GM12878 (cell line): Measurements from ENCODE around the gene GNG12. TPM values are rescaled to one million over a fixed set of nuclear protein-coding genes. Genes with fewer than 3 reads are reported as not detected.

Experiments used
- ATAC-seq: fragments of 200-7000 bp; cut with Tn5 transposase; 3 replicates; pipeline ENCODE4 v1.9.1; 2020; ENCODE audit warnings: mild to moderate bottlenecking, moderate library complexity
- BruUV-seq: library from RNA; stranded (reverse); fragments of 400-500 nt; replicated peaks from 2 replicates; lab custom pipeline; 2021; lab: Mats Ljungman, UMichigan
- CTCF ChIA-PET: fragments of 300-600 bp; sonication (Branson Sonifier 250); formaldehyde crosslinking; extraction: SDS; loops from one replicate; lab custom pipeline; 2021; ENCODE audit warnings: inconsistent platforms; lab: Yijun Ruan, JAX
- POLR2A ChIA-PET: fragments of 350-600 bp; formaldehyde crosslinking; extraction: SDS; loops from one replicate; lab custom pipeline; 2021; ENCODE audit warnings: inconsistent platforms; lab: Charles Lee
- RAD21 ChIA-PET: fragments of 300-600 bp; sonication (Branson Sonifier 250); formaldehyde crosslinking; loops from one replicate; lab custom pipeline; 2023; ENCODE audit warnings: antibody characterized with exemption; ENCODE audit not compliant: unreplicated experiment; lab: Charles Lee
- SMC1A ChIA-PET: fragments of 300-600 bp; sonication (Branson Sonifier 250); formaldehyde crosslinking; loops from one replicate; lab custom pipeline; 2023; ENCODE audit not compliant: unreplicated experiment, uncharacterized antibody; lab: Charles Lee
- DNase-seq: peaks from one replicate; pipeline ENCODE4 v3.0.0-alpha.2; 2011; ENCODE audit warnings: low read depth, low spot score
- FAIRE-seq: peaks from 3 replicates; lab custom pipeline; 2011; peaks lifted over from hg19 to GRCh38; lab: Jason Lieb, UNC
- H2AFZ ChIP-seq: 2 replicates; pipeline ENCODE4 v1.6.0; 2011; ENCODE audit warnings: low read depth, low read length, control low read depth; ENCODE audit not compliant: control insufficient read depth
- H3K27ac ChIP-seq: 2 replicates; pipeline ENCODE4 v1.5.1; 2011; ENCODE audit warnings: control low read depth; ENCODE audit not compliant: control insufficient read depth, insufficient read depth
- H3K27me3 ChIP-seq, 2 experiments: replicated peaks in 1 of 2; 2 replicates each; pipeline versions ENCODE4 v1.6.0 to v1.6.1; 2011; ENCODE audit warnings: low read length in 1 of 2; ENCODE audit not compliant: control insufficient read depth in 2 of 2, insufficient read depth in 2 of 2
- H3K36me3 ChIP-seq, 2 experiments: 2 replicates each; pipeline ENCODE4 v1.5.1; 2011; ENCODE audit warnings: low read length in 1 of 2; ENCODE audit not compliant: control insufficient read depth in 2 of 2, insufficient read depth in 2 of 2
- H3K4me1 ChIP-seq: 2 replicates; pipeline ENCODE4 v1.6.1; 2011; ENCODE audit warnings: mild to moderate bottlenecking, low read length, moderate library complexity, mixed read lengths; ENCODE audit not compliant: control insufficient read depth, insufficient read depth
- H3K4me2 ChIP-seq: 2 replicates; pipeline ENCODE4 v1.6.0; 2011; ENCODE audit warnings: control low read depth; ENCODE audit not compliant: control insufficient read depth, insufficient read depth
- H3K4me3 ChIP-seq: fragments of 200-600 bp; sonication (generic); 2 replicates; pipeline ENCODE4 v1.5.1; 2016
- H3K79me2 ChIP-seq: 2 replicates; pipeline ENCODE4 v1.6.0; 2011; ENCODE audit warnings: low read length; ENCODE audit not compliant: control insufficient read depth, insufficient read depth
- H3K9ac ChIP-seq: 2 replicates; pipeline ENCODE4 v1.8.0; 2011; ENCODE audit warnings: low read length, control low read depth, mixed read lengths; ENCODE audit not compliant: control insufficient read depth, insufficient read depth
- H3K9me3 ChIP-seq: replicated peaks from 3 replicates; pipeline ENCODE4 v1.5.1; 2011; ENCODE audit warnings: mild to moderate bottlenecking, low read length; ENCODE audit not compliant: control insufficient read depth, insufficient read depth
- H4K20me1 ChIP-seq: 2 replicates; pipeline ENCODE4 v1.6.0; 2011; ENCODE audit not compliant: control insufficient read depth, insufficient read depth
- ATF3 ChIP-seq: IDR thresholded peaks from 2 replicates; pipeline ENCODE4 v1.6.1; 2011; ENCODE audit warnings: low read depth, mild to moderate bottlenecking, low read length, moderate library complexity, borderline replicate concordance; ENCODE audit errors: extremely low read depth
- BCL3 ChIP-seq: IDR thresholded peaks from 2 replicates; pipeline ENCODE4 v1.6.1; 2011; ENCODE audit warnings: borderline replicate concordance, low read depth, mild to moderate bottlenecking, moderate library complexity, low read length; ENCODE audit not compliant: insufficient read depth, poor library complexity, severe bottlenecking
- BHLHE40 ChIP-seq, 2 experiments: fragments of 450-650 bp in 1 of 2; IDR thresholded peaks; 2 replicates each; pipeline ENCODE4 v1.6.1; 2011 to 2017; ENCODE audit warnings: low read depth in 2 of 2, borderline replicate concordance in 1 of 2, improper control_type of control experiment in 1 of 2, low read length in 1 of 2, mild to moderate bottlenecking in 1 of 2
- EP300 ChIP-seq, 2 experiments: fragments of 150-350 bp in 1 of 2; IDR thresholded peaks; 2 replicates each; pipeline ENCODE4 v1.6.1; 2011 to 2012; ENCODE audit warnings: low read depth in 2 of 2, low read length in 2 of 2, borderline replicate concordance in 1 of 2, improper control_type of control experiment in 1 of 2, inconsistent platforms in 1 of 2; ENCODE audit not compliant: control insufficient read depth in 1 of 2
- IKZF1 ChIP-seq: fragments of 450-650 bp; conservative IDR thresholded peaks from 2 replicates; pipeline ENCODE4 v1.6.1; 2017; ENCODE audit warnings: antibody characterized with exemption, mild to moderate bottlenecking
- IRF4 ChIP-seq: IDR thresholded peaks from 2 replicates; pipeline ENCODE4 v1.6.1; 2011; ENCODE audit warnings: low read depth, low read length
- RELB ChIP-seq: fragments of 450-650 bp; IDR thresholded peaks from 2 replicates; pipeline ENCODE4 v1.6.1; 2017; ENCODE audit warnings: low read depth, mild to moderate bottlenecking, moderate library complexity
- SKIL ChIP-seq: fragments of 450-650 bp; IDR thresholded peaks from 2 replicates; pipeline ENCODE4 v1.6.1; 2017; ENCODE audit warnings: mild to moderate bottlenecking, low read depth, inconsistent platforms; ENCODE audit not compliant: poor library complexity, severe bottlenecking
- SUPT20H ChIP-seq: IDR thresholded peaks from 2 replicates; pipeline ENCODE4 v1.6.1; 2011; ENCODE audit warnings: low read depth, mild to moderate bottlenecking, low read length, moderate library complexity, borderline replicate concordance; ENCODE audit not compliant: control insufficient read depth
- TCF12 ChIP-seq: IDR thresholded peaks from 2 replicates; pipeline ENCODE4 v1.6.1; 2011; ENCODE audit warnings: low read depth, mild to moderate bottlenecking, low read length
- WGBS: methylation state at CpG from one replicate; pipeline ENCODE4 v1.1.6; 2016; ENCODE audit warnings: low lambda C conversion rate; ENCODE audit not compliant: insufficient replicate concordance, insufficient coverage; ENCODE audit errors: missing lambda C conversion rate; 5-methylcytosine and 5-hydroxymethylcytosine counted together
- in situ Hi-C: fragments of 300-500 bp; cut with MboI; formaldehyde crosslinking; loops from 9 replicates; pipeline ENCODE4 v1.14.3; 2018; ENCODE audit warnings: mixed read lengths
- intact Hi-C: fragments of 100-400 bp; cut with micrococcal nuclease; formaldehyde crosslinking; loops from one replicate; pipeline ENCODE4 v1.14.2; 2022; ENCODE audit not compliant: unreplicated experiment
- polyA plus RNA-seq, 11 experiments: library from polyadenylated mRNA; depleted of rRNA in 4 of 11; unstranded in 6 of 11; stranded (reverse) in 5 of 11; fragments of >200 nt; fragmentation: Nextera tagmentation in 4 of 11; fragmentation: Illumina TruSeq in 1 of 11; extraction: Ambion mirVana in 4 of 11; extraction: Trizol in 1 of 11; gene quantifications; 1 replicate in 1 of 11; 2 replicates in 10 of 11; pipeline versions ENCODE4 v1.2.1 to v1.2.3, GENCODE V29; 2011 to 2016; ENCODE audit warnings: inconsistent platforms in 2 of 11, missing spikeins in 2 of 11, low read depth in 1 of 11
- total RNA-seq, 4 experiments: library from RNA; depleted of rRNA in 3 of 4; stranded (reverse); fragments of >200 nt in 3 of 4; fragmentation: Illumina TruSeq in 1 of 4; extraction: Trizol in 1 of 4; gene quantifications; 2 replicates each; pipeline versions ENCODE4 v1.2.1 to v1.2.3, GENCODE V29; 2013 to 2021

Gene GNG12
- total and polyA plus RNA-seq, 10 of the 15 experiments (the other 5 are each of a cell fraction or from before 2014, with no cell fraction given), result 0.22 to 32.8 (median 0.35) TPM

- TF ChIP-seq RELB (no peak), SKIL (no peak)
These were observed 78.7 kb downstream of the GNG12 start (continued) for GRCh38 chr1:67754526-67754920.

GRCh38 chr1:67753776-67754525 lies 79.3 kb downstream of the GNG12 start:
- H3K79me2 ChIP-seq, result no peaks in the 10 kb centered on the region
- in situ Hi-C loops, result loop anchor here (10.0 kb wide), 1 partner anchor 419 kb away; no protein-coding TSS in a partner anchor
- DNase-seq, result no peak
- no peak for TF ChIP-seq IRF4
- TF ChIP-seq TCF12, result peak; percentile 35; the same call in 1 of the 2 replicates
- no peak for TF ChIP-seq BCL3
- peak in 1 of 2 experiments; percentile 59; a peak in 1 of 4 replicates for TF ChIP-seq BHLHE40 (IDR thresholded peaks at IDR 0.05; ENCODE audit: borderline replicate concordance in 1 of 2, low read depth in 2 of 2, low read length in 1 of 2)
- no peak for TF ChIP-seq SUPT20H
- no peak for TF ChIP-seq RELB
- TF ChIP-seq IKZF1, result peak; percentile 69; the same call in 1 of the 2 replicates
- no peak for TF ChIP-seq ATF3
- 0 out of 4 replicates have a peak, but pooled peaks of 1 of the 2 experiments have one; percentile 36 for TF ChIP-seq EP300 (IDR thresholded peaks at IDR 0.05; ENCODE audit: borderline replicate concordance in 1 of 2, control insufficient read depth in 1 of 2, low read depth in 2 of 2, low read length in 2 of 2)

More at GRCh38 chr1:67753776-67754525, 79.3 kb downstream of the GNG12 start:
- intact Hi-C loops, result no loop called here
- ChIA-PET RAD21 (interaction anchor here (0.7 to 12.6 kb wide), 10 partner anchors 17 to 221 kb away, joined by 3 to 225 read pairs (median 3); partner anchors contain the start of gene GADD45A), SMC1A (interaction anchor here (0.7 to 14.1 kb wide), 17 partner anchors 11 to 219 kb away, joined by 3 to 227 read pairs (median 6); partner anchors contain the start of gene GADD45A), POLR2A (interaction anchor here (0.7 to 6.2 kb wide), 7 partner anchors 13 to 196 kb away, joined by 3 to 30 read pairs (median 4); partner anchors contain the start of gene GADD45A), CTCF (interaction anchor here (0.6 to 10.8 kb wide), 11 partner anchors 8 to 217 kb away, joined by 3 to 213 read pairs (median 4); no protein-coding TSS in a partner anchor)
- H3K36me3 ChIP-seq, result no peaks in the 10 kb centered on the region
- BruUV-seq, result no TSS peak
- 50% methylated on average over 17 of the region's 17 CpGs for WGBS
- ATAC-seq (peak; percentile 72), FAIRE-seq (no peak)
- H4K20me1 ChIP-seq, result no peaks in the 10 kb centered on the region
- peaks cover 27% of the 10 kb centered on the region for H3K4me1 ChIP-seq
- no peaks in the 10 kb centered on the region for H3K27me3 ChIP-seq
- H3K27ac ChIP-seq, result no peak overlapping the region
- H3K4me3 ChIP-seq, result no peak overlapping the region
- no peak overlapping the region for H3K9ac ChIP-seq
- H3K4me2 ChIP-seq, result no peak overlapping the region
- H2AFZ ChIP-seq, result no peak overlapping the region
- no peaks in the 10 kb centered on the region for H3K9me3 ChIP-seq
